Stimulated activated CD8-positive, alpha-beta memory T cell treated with anti-CD3 and anti-CD28 coated beads, Interleukin-2, amount 100 ng/mL, for 1 hour (primary cell): ENCODE data around the gene SBK3.
"Not testable (repeated sequence)": the region's sequence is repeated elsewhere in the genome, so short reads cannot be mapped to it uniquely, and the experiment has no call there.

Experiments used
- DNase-seq, 2 donors: peaks; one replicate each; pipeline ENCODE4 v3.0.0-alpha.2; 2020; ENCODE audit warnings: low read depth in 2 of 2

Gene SBK3

DNA sequence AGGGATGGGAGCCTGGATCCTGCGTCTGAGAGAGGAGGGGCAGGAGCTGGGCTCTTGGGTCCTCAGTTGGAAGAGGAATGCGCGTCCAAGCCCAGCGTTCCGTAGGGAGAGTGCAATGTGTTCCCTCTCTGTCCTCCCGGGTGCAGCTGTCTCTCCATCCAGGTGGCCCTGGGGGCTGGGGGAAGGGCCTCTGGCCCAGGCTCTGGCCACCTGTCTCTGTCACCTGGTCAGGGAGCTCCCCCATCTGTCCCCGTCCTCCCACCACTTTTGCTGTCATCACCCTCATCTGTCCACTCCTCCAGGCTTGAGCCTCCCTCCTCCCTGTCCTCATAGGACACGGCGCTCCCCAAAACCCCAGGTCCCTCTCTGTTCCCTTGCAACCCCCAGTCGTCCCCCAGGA is 4.7 kb downstream of the SBK3 start:
- DNase-seq: no peak

- no peak for DNase-seq
Measured at GRCh38 chr19:55539090-55539984, 6.0 kb downstream of the SBK3 start.

DNA sequence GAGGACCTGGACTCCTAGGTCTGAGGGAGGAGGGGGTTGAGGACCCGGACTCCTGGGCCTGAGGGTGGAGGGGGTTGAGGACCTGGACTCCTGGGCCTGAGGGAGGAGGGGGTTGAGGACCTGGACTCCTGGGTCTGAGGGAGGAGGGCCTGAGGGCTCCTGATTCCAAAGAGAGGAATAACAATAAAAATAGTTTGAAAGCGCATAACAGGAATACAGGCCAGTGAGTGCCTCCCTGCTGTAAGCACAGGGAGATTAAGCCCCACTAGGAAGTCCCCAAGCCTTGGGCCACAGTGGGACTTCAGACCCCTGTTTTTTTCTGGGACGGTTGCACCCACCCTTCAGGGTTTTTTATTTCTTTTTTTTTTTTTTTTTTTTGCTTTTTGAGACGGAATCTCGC is 7.2 kb downstream of the SBK3 start:
- no peak for DNase-seq

GRCh38 chr19:55537741-55538111 is 7.6 kb downstream of the SBK3 start:
- DNase-seq: no peak

- no peak for DNase-seq
Measured at GRCh38 chr19:55536951-55537740, 8.2 kb downstream of the SBK3 start, which contains the start of gene SBK2. SBK2 (minus strand) TSS chr19:55537133; CDS start chr19:55536294, 839 bp downstream.

- no peak for DNase-seq
Measured at GRCh38 chr19:55536366-55536765, 9.0 kb downstream of the SBK3 start.

DNA sequence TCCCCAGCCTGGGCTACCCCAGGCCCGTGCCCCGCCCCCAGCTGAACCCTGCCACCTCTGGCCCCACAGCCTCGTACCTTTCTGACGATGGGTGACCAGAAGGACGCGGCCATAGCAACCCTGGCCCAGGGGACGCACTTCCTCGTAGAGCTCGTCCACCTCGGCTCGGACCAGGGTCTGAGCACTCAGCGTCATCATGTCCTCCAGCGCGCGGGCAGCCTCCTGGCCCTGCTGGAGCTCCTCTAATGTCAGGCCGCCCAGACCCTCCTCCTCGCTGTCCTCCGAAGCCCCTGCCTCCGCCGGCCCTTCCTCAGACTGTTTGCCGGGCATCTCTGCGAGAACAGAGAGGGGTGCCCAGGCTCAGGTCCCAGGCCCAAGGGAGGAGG is 9.4 kb downstream of the SBK3 start:
- no peak for DNase-seq

DNA sequence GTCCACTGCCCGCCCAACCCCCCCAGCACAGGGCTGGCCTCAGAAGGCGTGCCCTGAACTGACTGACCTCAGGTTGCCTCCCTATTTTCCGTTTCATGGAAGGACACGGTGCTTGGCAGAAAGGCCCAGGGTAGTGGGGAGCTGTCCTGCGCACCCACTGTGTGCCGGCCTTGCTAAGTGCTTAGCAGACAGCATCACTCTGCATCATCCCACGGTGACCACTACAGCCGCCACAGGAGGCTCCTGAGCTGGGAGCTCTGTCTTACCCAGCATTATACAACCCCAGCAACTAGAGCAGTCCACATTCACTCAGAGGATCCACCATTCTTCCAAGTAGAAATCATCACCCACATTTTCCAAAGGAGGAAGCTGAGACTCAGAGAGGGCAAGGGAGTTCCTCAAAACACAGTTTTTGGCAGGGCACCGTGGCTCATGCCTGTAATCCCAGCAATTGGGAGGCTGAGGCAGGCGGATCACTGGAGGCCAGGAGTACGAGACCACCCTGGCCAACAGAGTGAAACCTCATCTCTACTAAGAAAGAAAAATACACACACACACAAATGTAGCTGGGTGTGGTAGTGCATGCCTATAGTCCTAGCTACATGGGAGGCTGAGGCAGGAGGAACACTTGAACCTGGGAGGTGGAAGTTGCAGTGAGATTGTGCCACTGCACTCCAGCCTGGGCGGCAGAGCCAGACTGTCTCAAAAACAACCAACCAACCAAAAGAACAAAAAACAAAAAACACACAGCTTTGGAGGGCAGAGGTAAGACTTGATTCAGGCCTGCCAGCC is 10.0 kb downstream of the SBK3 start:
- DNase-seq: no peak

- not testable (repeated sequence) for DNase-seq
Measured at GRCh38 chr19:55534280-55534679, 11.1 kb downstream of the SBK3 start.

GRCh38 chr19:55530996-55531395 is 14.3 kb downstream of the SBK3 start:
- DNase-seq: no peak

DNA sequence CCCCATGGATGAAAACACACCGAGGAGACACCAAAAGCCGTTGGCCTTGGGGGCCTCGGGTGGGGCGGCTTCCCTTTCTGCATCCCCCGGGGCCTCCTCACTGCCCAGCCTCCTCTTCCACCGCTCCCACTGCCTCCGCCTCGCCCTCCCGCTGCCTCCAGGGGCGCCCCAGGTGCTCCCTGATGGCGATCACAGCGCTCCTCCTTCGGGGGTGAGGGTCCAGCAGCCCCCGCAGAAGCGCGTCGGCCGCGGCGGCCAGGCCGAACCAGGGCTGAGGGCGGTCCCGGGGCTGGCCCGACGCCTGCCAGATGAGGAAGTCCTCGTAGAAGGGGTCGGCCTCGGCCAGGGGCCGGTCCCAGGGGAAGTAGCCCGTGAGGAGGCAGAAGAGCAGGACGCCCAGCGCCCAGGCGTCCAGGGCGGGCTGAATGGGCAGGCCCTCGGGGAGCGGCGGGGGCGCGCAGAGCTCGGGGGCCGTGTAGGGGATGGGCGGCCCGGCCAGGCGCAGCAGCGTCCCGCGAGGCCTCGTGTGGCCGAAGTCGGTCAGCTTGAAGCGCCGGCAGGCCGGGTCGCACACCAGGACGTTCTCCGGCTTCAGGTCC is 15.6 kb downstream of the SBK3 start:
- DNase-seq: no peak

- no peak for DNase-seq
Measured at GRCh38 chr19:55528030-55528803, 17.1 kb downstream of the SBK3 start.

DNA sequence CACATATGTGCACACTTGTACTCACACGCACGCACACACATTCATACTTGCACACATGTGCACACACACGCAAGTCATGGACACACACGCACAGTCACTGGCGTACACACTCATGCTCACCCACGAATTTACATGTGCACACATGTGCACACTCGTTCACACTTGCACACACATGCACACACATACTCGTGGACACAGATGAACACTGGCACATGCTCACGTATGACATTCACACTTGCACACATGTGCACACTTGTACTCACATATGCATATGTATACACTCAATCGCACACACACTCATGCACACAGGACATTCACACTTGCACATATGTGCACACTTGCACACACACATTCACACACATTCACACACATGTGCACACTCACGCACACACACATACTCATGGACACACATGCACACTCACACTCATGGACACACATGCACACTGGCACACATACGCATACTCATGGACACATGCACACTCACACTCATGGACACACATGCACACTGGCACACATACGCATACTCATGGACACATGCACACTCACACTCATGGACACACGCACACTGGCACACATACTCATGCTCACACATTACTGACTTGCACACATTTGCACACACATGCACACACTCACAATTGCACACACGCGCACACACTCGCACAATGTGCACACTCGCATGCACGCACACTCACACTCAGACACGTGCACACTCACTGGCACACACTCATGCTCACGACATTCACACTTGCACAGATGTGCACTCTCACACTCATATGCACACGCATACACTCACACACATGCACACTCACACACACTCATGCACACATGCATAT is 17.9 kb downstream of the SBK3 start:
- no peak for DNase-seq

DNA sequence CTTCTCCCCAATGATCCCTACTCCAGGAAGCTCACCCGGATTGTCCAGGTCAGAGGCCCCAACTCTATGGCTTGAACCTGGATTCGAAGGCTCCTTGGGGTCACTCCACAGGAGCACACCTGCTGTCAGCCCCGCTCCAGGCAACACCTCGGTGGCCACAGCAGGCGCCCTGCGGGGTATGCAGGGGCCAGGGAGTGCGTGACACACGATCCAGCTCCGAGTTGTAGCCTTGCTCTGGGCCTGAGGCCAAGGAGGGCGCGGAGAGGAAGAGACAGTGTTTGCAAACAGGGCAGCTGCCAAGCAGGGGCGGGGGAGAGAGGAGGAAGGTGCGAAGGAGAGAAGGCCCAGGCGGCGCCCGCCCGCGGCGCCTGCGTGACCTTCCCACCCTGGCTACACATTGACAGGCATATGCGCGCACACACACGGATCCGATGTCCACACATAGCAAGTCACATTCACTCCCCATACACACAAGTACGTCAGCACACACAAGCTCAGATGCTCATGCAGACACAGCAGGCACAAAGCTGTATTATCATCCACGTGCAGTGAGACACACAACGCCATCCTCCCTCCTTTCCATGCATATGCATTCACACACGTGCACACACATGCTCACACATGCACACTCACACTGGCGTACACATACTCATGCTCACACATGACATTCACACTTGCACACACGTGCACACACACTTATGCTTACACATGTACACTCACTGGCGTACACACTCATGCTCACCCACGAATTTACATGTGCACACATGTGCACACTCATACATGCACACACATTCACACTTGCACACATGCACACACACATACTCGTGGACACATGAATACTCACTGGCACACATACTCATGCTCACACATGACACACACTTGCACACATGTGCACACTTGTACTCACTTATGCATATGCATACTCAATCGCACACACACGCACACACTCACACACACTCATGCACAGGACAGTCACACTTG is 18.8 kb downstream of the SBK3 start:
- DNase-seq: no peak

DNA sequence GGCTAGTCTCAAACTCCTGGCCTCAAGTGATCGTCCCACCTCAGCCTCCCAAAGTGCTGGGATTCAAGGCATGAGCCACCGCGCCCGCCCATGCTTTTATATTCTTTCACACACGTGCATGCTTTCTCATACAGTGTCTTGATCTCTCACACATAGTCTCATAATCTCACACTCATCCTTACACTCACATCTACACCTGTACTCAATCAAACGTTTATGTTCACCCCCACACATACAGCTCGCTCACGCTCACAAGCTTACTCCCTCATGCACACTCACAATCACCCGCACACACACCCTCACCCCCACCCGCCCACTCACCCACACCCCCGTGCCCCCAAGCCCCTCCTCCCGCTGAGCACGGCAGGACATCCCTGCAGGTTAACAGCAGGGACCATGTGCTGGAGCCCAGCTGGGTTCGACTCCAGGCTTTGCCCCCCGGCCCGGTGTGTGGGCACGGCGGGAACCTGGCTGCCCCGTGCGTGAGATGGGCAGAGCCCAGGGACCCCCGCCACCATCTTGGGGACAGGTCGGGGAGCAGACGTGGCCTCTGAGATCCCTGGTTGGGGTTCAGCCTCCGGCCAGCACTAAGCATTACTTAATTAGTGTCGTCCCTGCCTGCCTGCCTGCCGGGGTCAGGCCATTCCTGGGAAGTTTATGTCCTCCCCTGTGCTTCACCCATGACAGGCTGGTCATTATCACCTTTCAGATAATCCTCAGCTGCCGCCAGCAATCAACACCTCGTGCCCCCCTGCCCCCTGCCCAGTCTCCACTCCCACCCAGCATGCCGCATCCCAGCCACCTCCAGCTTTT is 19.8 kb downstream of the SBK3 start:
- no peak for DNase-seq

- no peak for DNase-seq
Measured at GRCh38 chr19:55520691-55521292, 24.6 kb downstream of the SBK3 start.
